ENCODE results near the gene ADAM12. TPM values are rescaled to one million over a fixed set of nuclear protein-coding genes. Genes with fewer than 3 reads are reported as not detected.

ADAM12 gene
- polyA plus RNA-seq, 1 donor from 2014 or later, result 0.09 TPM

GRCh38 chr10:126315494-126316177 is 72.6 kb downstream of the ADAM12 start:
- no peak overlapping the region for H2AFZ ChIP-seq (ENCODE audit: low read depth, low read length)
- TF ChIP-seq MXI1 (conservative IDR thresholded peaks at IDR 0.05; ENCODE audit: poor library complexity, severe bottlenecking) (no peak), SMC3 (conservative IDR thresholded peaks at IDR 0.05; ENCODE audit: poor library complexity) (no peak), RAD21 (conservative IDR thresholded peaks at IDR 0.05) (no peak), TAF1 (IDR thresholded peaks at IDR 0.05; ENCODE audit: low read depth) (no peak)

DNA sequence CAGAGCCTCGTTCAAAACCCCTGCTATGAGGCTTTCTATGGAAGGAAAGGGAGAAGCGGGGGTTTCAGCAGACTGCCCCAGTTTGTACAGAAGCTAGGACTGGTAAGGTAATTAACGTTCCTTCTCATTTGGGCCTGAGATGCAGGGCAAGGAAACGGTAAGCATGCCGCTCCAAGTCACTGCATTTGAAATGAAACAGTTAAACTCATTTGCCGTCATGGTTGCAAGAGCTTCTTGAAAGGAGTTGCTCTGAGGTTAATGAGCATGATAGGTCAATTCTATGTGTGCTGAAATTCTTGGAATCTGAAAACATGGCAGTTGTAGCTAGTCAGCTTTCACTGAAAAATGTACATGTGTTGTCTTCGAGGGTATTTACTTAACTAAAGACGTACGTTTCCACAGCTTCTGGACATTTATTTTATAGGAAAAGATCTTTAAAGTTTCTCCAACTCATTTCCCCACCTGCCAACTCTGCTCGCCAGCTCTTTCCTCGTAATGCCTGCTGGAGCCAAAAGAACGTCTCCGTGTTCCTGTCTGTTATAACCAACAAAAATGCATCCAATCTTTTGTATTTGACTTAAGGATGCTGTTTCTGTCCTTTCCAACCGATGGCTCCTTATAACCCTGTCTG is 73.3 kb downstream of the ADAM12 start:
- no peaks in the 10 kb centered on the region for H3K27me3 ChIP-seq (ENCODE audit: insufficient read depth, low read depth, low read length)
- H3K9me3 ChIP-seq (ENCODE audit: low read length), result no peaks in the 10 kb centered on the region
- no peaks in the 10 kb centered on the region for H4K20me1 ChIP-seq (ENCODE audit: insufficient read depth)
- no peaks in the 10 kb centered on the region for H3F3A ChIP-seq (ENCODE audit: insufficient read depth, low read length, poor library complexity, severe bottlenecking)
- no peak for TF ChIP-seq EZH2 (IDR thresholded peaks at IDR 0.05; ENCODE audit: borderline replicate concordance, insufficient read depth, low read length, poor library complexity, severe bottlenecking)
- TF ChIP-seq, protein P1, sequence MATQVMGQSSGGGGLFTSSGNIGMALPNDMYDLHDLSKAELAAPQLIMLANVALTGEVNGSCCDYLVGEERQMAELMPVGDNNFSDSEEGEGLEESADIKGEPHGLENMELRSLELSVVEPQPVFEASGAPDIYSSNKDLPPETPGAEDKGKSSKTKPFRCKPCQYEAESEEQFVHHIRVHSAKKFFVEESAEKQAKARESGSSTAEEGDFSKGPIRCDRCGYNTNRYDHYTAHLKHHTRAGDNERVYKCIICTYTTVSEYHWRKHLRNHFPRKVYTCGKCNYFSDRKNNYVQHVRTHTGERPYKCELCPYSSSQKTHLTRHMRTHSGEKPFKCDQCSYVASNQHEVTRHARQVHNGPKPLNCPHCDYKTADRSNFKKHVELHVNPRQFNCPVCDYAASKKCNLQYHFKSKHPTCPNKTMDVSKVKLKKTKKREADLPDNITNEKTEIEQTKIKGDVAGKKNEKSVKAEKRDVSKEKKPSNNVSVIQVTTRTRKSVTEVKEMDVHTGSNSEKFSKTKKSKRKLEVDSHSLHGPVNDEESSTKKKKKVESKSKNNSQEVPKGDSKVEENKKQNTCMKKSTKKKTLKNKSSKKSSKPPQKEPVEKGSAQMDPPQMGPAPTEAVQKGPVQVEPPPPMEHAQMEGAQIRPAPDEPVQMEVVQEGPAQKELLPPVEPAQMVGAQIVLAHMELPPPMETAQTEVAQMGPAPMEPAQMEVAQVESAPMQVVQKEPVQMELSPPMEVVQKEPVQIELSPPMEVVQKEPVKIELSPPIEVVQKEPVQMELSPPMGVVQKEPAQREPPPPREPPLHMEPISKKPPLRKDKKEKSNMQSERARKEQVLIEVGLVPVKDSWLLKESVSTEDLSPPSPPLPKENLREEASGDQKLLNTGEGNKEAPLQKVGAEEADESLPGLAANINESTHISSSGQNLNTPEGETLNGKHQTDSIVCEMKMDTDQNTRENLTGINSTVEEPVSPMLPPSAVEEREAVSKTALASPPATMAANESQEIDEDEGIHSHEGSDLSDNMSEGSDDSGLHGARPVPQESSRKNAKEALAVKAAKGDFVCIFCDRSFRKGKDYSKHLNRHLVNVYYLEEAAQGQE (IDR thresholded peaks at IDR 0.05; ENCODE audit: borderline replicate concordance), result no peak
- no peak for TF ChIP-seq TAF1 (IDR thresholded peaks at IDR 0.05; ENCODE audit: low read depth)
- no peak for TF ChIP-seq RAD21 (conservative IDR thresholded peaks at IDR 0.05)
- TF ChIP-seq POLR2AphosphoS5 (IDR thresholded peaks at IDR 0.05), result no peak
- TF ChIP-seq MXI1 (conservative IDR thresholded peaks at IDR 0.05; ENCODE audit: poor library complexity, severe bottlenecking), result no peak
- TF ChIP-seq EP300 (conservative IDR thresholded peaks at IDR 0.05; ENCODE audit: poor library complexity, severe bottlenecking), result no peak
- no peak for TF ChIP-seq SMC3 (conservative IDR thresholded peaks at IDR 0.05; ENCODE audit: poor library complexity)
- TF ChIP-seq, protein P2, sequence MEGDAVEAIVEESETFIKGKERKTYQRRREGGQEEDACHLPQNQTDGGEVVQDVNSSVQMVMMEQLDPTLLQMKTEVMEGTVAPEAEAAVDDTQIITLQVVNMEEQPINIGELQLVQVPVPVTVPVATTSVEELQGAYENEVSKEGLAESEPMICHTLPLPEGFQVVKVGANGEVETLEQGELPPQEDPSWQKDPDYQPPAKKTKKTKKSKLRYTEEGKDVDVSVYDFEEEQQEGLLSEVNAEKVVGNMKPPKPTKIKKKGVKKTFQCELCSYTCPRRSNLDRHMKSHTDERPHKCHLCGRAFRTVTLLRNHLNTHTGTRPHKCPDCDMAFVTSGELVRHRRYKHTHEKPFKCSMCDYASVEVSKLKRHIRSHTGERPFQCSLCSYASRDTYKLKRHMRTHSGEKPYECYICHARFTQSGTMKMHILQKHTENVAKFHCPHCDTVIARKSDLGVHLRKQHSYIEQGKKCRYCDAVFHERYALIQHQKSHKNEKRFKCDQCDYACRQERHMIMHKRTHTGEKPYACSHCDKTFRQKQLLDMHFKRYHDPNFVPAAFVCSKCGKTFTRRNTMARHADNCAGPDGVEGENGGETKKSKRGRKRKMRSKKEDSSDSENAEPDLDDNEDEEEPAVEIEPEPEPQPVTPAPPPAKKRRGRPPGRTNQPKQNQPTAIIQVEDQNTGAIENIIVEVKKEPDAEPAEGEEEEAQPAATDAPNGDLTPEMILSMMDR (IDR thresholded peaks at IDR 0.05; ENCODE audit: poor library complexity, severe bottlenecking), result no peak
- no peak overlapping the region for H3K9ac ChIP-seq (ENCODE audit: low read length)
- H3K4me2 ChIP-seq (ENCODE audit: low read length), result no peak overlapping the region
- H2AFZ ChIP-seq (ENCODE audit: low read depth, low read length), result no peak overlapping the region
- H3K79me2 ChIP-seq (replicated peaks; ENCODE audit: insufficient read depth, low read length), result no peaks in the 10 kb centered on the region
- no peak overlapping the region for H3K27ac ChIP-seq (ENCODE audit: low read length)
- no peak overlapping the region for H3K4me3 ChIP-seq (ENCODE audit: low read length)
- no peaks in the 10 kb centered on the region for H3K36me3 ChIP-seq (ENCODE audit: insufficient read depth, low read length)
- no peaks in the 10 kb centered on the region for H3K9me2 ChIP-seq (ENCODE audit: insufficient read depth, low read length)

More at GRCh38 chr10:126315494-126316177, 72.6 kb downstream of the ADAM12 start:
- Histone ChIP-seq H3K27me3 (ENCODE audit: insufficient read depth, low read depth, low read length) (no peaks in the 10 kb centered on the region), H3K9me3 (ENCODE audit: low read length) (no peaks in the 10 kb centered on the region), H3K36me3 (ENCODE audit: insufficient read depth, low read length) (no peaks in the 10 kb centered on the region), H3K27ac (ENCODE audit: low read length) (no peak overlapping the region), H4K20me1 (ENCODE audit: insufficient read depth) (no peaks in the 10 kb centered on the region), H3K4me2 (ENCODE audit: low read length) (no peak overlapping the region), H3F3A (ENCODE audit: insufficient read depth, low read length, poor library complexity, severe bottlenecking) (no peaks in the 10 kb centered on the region), H3K9me2 (ENCODE audit: insufficient read depth, low read length) (no peaks in the 10 kb centered on the region), H3K79me2 (replicated peaks; ENCODE audit: insufficient read depth, low read length) (no peaks in the 10 kb centered on the region), H3K9ac (ENCODE audit: low read length) (no peak overlapping the region), H3K4me3 (ENCODE audit: low read length) (no peak overlapping the region)
